ENCODE data around the gene MAST3. TPM values are rescaled to one million over a fixed set of nuclear protein-coding genes. Genes with fewer than 3 reads are reported as not detected.
"Not testable (repeated sequence)": the region's sequence is repeated elsewhere in the genome, so short reads cannot be mapped to it uniquely, and the experiment has no call there.

Gene MAST3
- total RNA-seq, 1 experiment from 2014 or later, result 13.8 TPM

- no peak for DNase-seq (ENCODE audit: low spot score)
Observed at GRCh38 chr19:18086590-18087138, 10.9 kb upstream of the MAST3 start, which contains the start of gene IL12RB1. IL12RB1 (minus strand) TSS chr19:18086934; CDS start chr19:18086823, 111 bp downstream.

GRCh38 chr19:18089096-18089541 lies 8.5 kb upstream of the MAST3 start:
- DNase-seq (ENCODE audit: low spot score), result not testable (repeated sequence)

- no peak for DNase-seq (ENCODE audit: low spot score)
Observed at GRCh38 chr19:18089726-18090125, 7.9 kb upstream of the MAST3 start.

- no peak for DNase-seq (ENCODE audit: low spot score)
Observed at GRCh38 chr19:18090545-18091216, 6.9 kb upstream of the MAST3 start.

- no peak for DNase-seq (ENCODE audit: low spot score)
Observed at GRCh38 chr19:18091217-18091608, 6.4 kb upstream of the MAST3 start.

- no peak for DNase-seq (ENCODE audit: low spot score)
Observed at GRCh38 chr19:18093439-18094161, 4.0 kb upstream of the MAST3 start.

- DNase-seq (ENCODE audit: low spot score), result no peak
Observed at GRCh38 chr19:18096258-18096657, 1.3 kb upstream of the MAST3 start.

- DNase-seq (ENCODE audit: low spot score), result no peak
Observed at GRCh38 chr19:18097993-18098890, 664 bp downstream of the MAST3 start.

- DNase-seq (ENCODE audit: low spot score), result no peak
Observed at GRCh38 chr19:18098891-18099622, 1.5 kb downstream of the MAST3 start.

- no peak for DNase-seq (ENCODE audit: low spot score)
Observed at GRCh38 chr19:18099623-18099995, 2.0 kb downstream of the MAST3 start.

GRCh38 chr19:18100710-18101109 lies 3.1 kb downstream of the MAST3 start:
- no peak for DNase-seq (ENCODE audit: low spot score)

- DNase-seq (ENCODE audit: low spot score), result no peak
Observed at GRCh38 chr19:18101268-18101667, 3.7 kb downstream of the MAST3 start.

GRCh38 chr19:18102916-18103542 lies 5.5 kb downstream of the MAST3 start:
- no peak for DNase-seq (ENCODE audit: low spot score)

GRCh38 chr19:18104793-18105131 lies 7.2 kb downstream of the MAST3 start:
- no peak for DNase-seq (ENCODE audit: low spot score)

GRCh38 chr19:18105259-18105658 lies 7.7 kb downstream of the MAST3 start:
- DNase-seq (ENCODE audit: low spot score), result not testable (repeated sequence)

GRCh38 chr19:18107235-18107634 lies 9.7 kb downstream of the MAST3 start:
- no peak for DNase-seq (ENCODE audit: low spot score)

- DNase-seq (ENCODE audit: low spot score), result peak; percentile 59
Observed at GRCh38 chr19:18108897-18109296, 11.3 kb downstream of the MAST3 start.

GRCh38 chr19:18109341-18109732 lies 11.8 kb downstream of the MAST3 start:
- DNase-seq (ENCODE audit: low spot score), result peak; percentile 23

GRCh38 chr19:18109733-18110608 lies 12.4 kb downstream of the MAST3 start:
- peak; percentile 39 for DNase-seq (ENCODE audit: low spot score)

All from HT-29 (cell line).